GM12873 (cell line): Measurements from ENCODE around the gene INHBA.

Experiments used
- CTCF ChIP-seq: IDR thresholded peaks from 2 replicates; pipeline ENCODE4 v1.5.1; 2012; ENCODE audit warnings: low read depth, mild to moderate bottlenecking, moderate library complexity, low read length, control low read depth; ENCODE audit not compliant: insufficient read depth; ENCODE audit errors: missing control alignments

Gene INHBA

GRCh38 chr7:41637049-41637448, 65.8 kb downstream of the INHBA start:
- no peak for TF ChIP-seq CTCF
